Urinary bladder (tissue), 4 donors: ENCODE data around the gene MAP3K7CL. TPM values are rescaled to one million over a fixed set of nuclear protein-coding genes. Genes with fewer than 3 reads are reported as not detected.
"Not testable (repeated sequence)": the region's sequence is repeated elsewhere in the genome, so short reads cannot be mapped to it uniquely, and the experiment has no call there.

Experiments used
- DNase-seq: peaks from one replicate; pipeline ENCODE4 v3.0.0-alpha.2; 2015; ENCODE audit errors: extremely low spot score
- H3K27ac ChIP-seq: one replicate; pipeline ENCODE4 v1.5.1; 2013; ENCODE audit warnings: low read depth, mild to moderate bottlenecking, moderate library complexity
- H3K36me3 ChIP-seq: one replicate; pipeline ENCODE4 v1.6.1; 2013; ENCODE audit warnings: mild to moderate bottlenecking, moderate library complexity; ENCODE audit not compliant: insufficient read depth
- H3K4me1 ChIP-seq: one replicate; pipeline ENCODE4 v1.6.1; 2013; ENCODE audit warnings: mild to moderate bottlenecking, moderate library complexity; ENCODE audit not compliant: insufficient read depth
- H3K4me3 ChIP-seq: one replicate; pipeline ENCODE4 v1.5.1; 2013; ENCODE audit warnings: low read depth, low read length
- WGBS: extraction: QIAGEN DNeasy Blood & Tissue Kit; methylation state at CpG from one replicate; pipeline ENCODE4 v1.1.7; 2013; 5-methylcytosine and 5-hydroxymethylcytosine counted together
- polyA plus RNA-seq: library from polyadenylated mRNA; stranded (reverse); fragments of 200-250 nt; gene quantifications from one replicate; pipeline ENCODE4 v1.2.3, GENCODE V29; 2013
- total RNA-seq: library from RNA; depleted of rRNA; stranded (reverse); fragments of >200 nt; gene quantifications from one replicate; pipeline ENCODE4 v1.2.3, GENCODE V29; 2014
- donor health status: healthy with polysubstance abuse.
- donor health status: healthy.

MAP3K7CL gene
- total and polyA plus RNA-seq, 2 donors: 4.4 to 13.5 TPM

DNA sequence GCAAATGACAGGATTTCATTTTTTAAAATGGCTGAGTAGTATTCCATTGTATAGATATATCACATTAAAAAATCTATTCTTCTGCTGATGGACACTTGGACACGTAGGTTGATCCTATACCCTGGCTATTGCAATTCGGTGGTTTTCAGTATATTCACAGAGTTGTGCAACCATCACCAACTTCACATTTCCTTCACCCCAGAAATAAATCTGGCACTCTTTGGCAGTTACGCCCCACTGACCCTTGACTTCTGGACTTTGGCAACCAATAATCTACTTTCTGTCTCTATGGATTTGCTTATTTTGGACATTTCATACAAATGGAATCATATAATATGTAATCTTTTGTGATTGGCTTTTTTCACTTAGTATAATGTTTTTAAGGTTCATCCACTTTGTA lies 35.9 kb downstream of the MAP3K7CL start:
- no peak overlapping the region for H3K27ac ChIP-seq
- no peak overlapping the region for H3K4me3 ChIP-seq
- 90% methylated on average over 3 of the region's 3 CpGs for WGBS
- H3K36me3 ChIP-seq: no peaks in the 10 kb centered on the region
- H3K4me1 ChIP-seq: no peaks in the 10 kb centered on the region
- no peak for DNase-seq

DNA sequence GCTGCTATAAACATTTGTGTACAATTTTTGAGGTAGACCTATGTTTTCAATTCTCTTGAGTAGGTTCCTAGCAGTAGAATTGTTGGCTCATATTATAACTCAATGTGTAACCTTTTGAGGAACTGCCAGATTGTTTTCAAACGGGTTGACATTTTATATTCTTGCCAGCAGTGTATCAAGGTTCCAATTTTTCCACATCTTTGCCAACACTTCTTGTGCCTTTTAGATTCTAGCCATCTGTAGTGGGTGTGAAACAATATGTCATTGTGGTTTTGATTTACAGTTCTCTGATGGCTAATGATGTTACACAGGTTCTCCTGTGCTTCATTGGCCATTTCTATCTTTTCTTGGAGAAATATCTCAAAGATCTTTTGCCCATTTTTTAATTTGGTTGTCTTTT lies 36.4 kb downstream of the MAP3K7CL start:
- no peaks in the 10 kb centered on the region for H3K36me3 ChIP-seq
- no peak overlapping the region for H3K27ac ChIP-seq
- 57% methylated on average over 1 of the region's 1 CpG for WGBS
- DNase-seq: no peak
- H3K4me3 ChIP-seq: no peak overlapping the region
- no peaks in the 10 kb centered on the region for H3K4me1 ChIP-seq

DNA sequence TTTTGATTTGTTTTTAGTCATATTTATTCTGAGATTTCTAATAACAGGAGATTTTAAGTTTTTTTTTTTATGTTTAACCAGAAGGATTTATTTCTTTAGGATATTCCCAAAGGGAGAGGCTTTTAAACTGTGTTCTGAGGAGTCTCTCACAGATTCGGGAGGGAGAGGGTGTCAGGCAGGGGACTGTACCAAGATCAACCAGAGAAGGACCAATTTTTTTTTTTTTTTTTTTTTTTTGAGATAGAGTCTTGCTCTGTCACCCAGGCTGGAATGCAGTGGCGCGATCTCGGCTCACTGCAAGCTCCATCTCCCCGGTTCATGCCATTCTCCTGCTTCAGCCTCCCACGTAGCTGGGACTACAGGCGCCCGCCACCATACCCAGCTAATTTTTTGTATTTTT lies 37.0 kb downstream of the MAP3K7CL start:
- H3K36me3 ChIP-seq, DNase-seq, H3K4me3 ChIP-seq, H3K27ac ChIP-seq, H3K4me1 ChIP-seq: not testable (repeated sequence)
- WGBS: 89% methylated on average over 8 of the region's 8 CpGs

DNA sequence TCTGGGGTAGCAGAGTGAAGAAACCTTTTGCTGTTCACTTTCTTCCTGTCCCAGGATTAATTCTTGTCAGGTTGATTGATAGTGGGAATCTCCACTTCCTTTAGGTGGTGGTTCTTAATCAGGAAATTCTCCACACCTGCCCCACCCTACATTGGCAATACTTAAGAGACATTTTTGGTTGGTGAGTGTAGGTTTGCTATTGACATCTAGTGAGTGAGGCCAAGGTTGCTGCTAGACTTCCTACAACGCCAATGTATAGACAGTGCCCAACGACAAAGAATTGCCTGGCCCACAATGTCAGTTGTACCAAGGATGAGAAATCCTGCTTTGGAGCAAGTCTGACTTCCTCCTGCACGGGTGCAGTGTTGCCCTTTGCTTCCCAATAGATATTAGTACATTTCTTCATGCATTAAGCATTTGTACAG lies 38.5 kb downstream of the MAP3K7CL start:
- Histone ChIP-seq H3K27ac (no peak overlapping the region), H3K36me3 (no peaks in the 10 kb centered on the region), H3K4me3 (no peak overlapping the region), H3K4me1 (no peaks in the 10 kb centered on the region)
- WGBS: 79% methylated on average over 3 of the region's 3 CpGs
- no peak for DNase-seq

DNA sequence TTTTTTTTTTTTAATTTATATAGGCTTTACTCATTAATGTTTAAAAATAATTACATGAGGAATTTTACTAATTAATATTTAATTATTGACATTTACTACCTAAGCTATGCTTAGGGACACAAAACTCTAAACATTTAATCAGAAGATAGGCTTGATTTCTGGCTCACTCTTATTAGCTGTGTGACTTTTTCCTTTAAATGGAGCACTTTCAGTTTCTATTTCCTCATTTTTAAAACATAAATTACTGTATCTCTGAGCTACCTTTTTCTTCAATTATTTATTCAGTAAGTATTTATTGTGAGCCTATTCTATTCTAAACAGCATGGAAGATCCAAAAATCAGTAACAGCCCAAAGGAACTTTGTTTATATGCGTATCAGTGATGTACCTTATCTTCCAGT lies 40.5 kb downstream of the MAP3K7CL start:
- H3K27ac ChIP-seq: no peak overlapping the region
- DNase-seq: no peak
- no peak overlapping the region for H3K4me3 ChIP-seq
- 86% methylated on average over 1 of the region's 1 CpG for WGBS
- H3K36me3 ChIP-seq: no peaks in the 10 kb centered on the region
- no peaks in the 10 kb centered on the region for H3K4me1 ChIP-seq

DNA sequence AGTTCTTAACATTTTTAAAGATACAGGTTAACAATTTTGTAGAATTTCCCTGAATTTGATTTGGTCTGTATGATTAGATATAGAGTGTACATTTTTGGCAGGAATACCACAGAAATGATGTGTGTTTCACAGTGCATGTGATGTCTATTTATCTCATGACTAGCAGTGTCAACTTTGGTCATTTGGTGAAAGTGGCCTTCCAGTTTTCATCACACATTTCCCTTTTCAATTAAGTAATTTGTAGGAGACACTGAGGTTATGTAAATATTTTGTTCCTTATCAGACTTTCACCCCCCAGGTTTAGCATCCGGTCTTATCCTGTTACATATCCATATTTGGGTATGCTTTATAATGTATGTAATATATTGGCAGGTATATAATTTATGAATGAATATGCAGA lies 41.8 kb downstream of the MAP3K7CL start:
- H3K27ac ChIP-seq: no peak overlapping the region
- no peak for DNase-seq
- 69% methylated on average over 1 of the region's 1 CpG for WGBS
- H3K4me3 ChIP-seq: no peak overlapping the region
- H3K4me1 ChIP-seq: peaks cover 1% of the 10 kb centered on the region
- no peaks in the 10 kb centered on the region for H3K36me3 ChIP-seq

DNA sequence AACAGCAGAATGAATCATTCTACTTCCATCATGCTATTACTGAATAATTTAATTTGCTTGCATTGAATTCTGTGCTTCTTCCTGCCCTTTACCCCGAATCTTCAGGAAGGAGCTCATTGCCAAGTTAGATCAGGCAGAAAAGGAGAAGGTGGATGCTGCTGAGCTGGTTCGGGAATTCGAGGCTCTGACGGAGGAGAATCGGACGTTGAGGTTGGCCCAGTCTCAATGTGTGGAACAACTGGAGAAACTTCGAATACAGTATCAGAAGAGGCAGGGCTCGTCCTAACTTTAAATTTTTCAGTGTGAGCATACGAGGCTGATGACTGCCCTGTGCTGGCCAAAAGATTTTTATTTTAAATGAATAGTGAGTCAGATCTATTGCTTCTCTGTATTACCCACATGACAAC lies 44.2 kb downstream of the MAP3K7CL start:
- 43% methylated on average over 9 of the region's 9 CpGs for WGBS
- Histone ChIP-seq H3K27ac (peak overlapping the region; percentile 71), H3K4me1 (peaks cover 3% of the 10 kb centered on the region), H3K36me3 (no peaks in the 10 kb centered on the region), H3K4me3 (no peak overlapping the region)
- DNase-seq: no peak

DNA sequence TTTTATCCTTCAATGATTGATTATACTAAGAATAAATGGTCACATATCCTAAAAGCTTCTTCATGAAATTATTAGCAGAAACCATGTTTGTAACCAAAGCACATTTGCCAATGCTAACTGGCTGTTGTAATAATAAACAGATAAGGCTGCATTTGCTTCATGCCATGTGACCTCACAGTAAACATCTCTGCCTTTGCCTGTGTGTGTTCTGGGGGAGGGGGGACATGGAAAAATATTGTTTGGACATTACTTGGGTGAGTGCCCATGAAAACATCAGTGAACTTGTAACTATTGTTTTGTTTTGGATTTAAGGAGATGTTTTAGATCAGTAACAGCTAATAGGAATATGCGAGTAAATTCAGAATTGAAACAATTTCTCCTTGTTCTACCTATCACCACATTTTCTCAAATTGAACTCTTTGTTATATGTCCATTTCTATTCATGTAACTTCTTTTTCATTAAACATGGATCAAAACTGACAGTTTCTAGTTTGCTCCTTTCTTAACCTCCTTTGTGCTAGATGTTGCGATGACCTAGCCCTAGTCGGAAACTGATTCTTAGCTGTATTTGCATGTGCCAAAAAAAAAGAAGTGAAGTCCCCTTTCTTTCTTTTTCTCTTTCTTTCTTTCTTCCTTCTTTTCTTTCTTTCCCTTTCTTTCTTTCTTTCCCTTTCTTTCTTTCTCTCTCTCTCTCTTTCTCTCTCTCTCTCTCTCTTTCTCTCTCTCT lies 45.1 kb downstream of the MAP3K7CL start:
- 43% methylated on average over 3 of the region's 3 CpGs for WGBS
- Histone ChIP-seq H3K36me3 (no peaks in the 10 kb centered on the region), H3K27ac (peak overlapping the region; percentile 41), H3K4me1 (peaks cover 3% of the 10 kb centered on the region), H3K4me3 (no peak overlapping the region)
- no peak for DNase-seq

DNA sequence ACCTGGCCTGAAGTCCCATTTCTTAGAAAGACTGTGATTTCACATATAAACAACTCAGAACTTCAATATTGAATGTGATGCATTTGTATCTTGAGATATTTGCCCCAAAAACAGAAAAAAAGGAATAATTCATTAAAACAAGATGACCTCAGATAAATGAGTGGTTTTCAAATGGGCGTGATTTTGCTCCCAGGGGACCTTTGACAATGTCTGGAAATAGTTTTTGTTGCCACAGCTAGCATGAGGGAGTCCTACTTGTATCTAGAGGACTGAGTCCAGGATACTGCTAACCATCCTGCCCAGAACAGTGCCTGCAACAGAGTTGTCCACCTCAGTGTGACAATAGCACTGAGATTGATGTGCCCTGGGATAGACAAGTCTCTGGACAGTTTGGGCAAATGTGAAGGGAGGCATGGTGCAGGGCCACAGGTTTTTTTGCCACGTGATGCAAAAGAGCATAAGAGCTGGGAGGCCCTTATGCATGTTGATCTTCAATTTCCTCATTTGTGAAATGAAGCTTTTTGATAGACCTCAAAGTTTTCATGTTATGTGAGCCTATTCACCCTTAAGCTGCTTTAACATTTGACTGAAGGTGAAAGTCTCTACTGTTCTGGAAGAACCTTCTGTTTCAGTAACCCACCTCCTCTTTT lies 46.2 kb downstream of the MAP3K7CL start:
- no peak overlapping the region for H3K27ac ChIP-seq
- 67% methylated on average over 2 of the region's 2 CpGs for WGBS

DNA sequence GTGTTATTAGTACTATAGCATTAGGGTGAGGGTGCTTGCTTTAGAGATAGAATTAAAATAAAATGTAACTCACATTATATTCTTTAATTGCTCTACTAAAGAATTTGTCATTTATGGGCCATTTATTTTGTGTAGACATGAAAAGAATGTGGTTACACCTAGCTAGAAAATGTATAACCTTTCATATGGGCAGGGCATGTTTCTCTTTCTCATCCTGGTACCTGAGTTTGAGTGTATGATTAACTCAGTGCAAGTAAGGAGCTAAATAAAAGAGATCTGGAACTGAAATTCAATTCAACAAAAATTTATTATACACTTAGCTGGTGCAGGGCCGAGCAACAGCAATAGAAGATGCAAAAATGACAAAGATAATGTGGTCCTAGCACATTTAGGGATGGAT lies 47.4 kb downstream of the MAP3K7CL start:
- Histone ChIP-seq H3K27ac (no peak overlapping the region), H3K4me3 (no peak overlapping the region), H3K36me3 (no peaks in the 10 kb centered on the region), H3K4me1 (peaks cover 3% of the 10 kb centered on the region)
- 84% methylated on average over 1 of the region's 1 CpG for WGBS
- DNase-seq: no peak

More for the DNA sequence above, 46.2 kb downstream of the MAP3K7CL start:
- H3K36me3 ChIP-seq: no peaks in the 10 kb centered on the region
- peaks cover 3% of the 10 kb centered on the region for H3K4me1 ChIP-seq
- no peak overlapping the region for H3K4me3 ChIP-seq
- no peak for DNase-seq

DNA sequence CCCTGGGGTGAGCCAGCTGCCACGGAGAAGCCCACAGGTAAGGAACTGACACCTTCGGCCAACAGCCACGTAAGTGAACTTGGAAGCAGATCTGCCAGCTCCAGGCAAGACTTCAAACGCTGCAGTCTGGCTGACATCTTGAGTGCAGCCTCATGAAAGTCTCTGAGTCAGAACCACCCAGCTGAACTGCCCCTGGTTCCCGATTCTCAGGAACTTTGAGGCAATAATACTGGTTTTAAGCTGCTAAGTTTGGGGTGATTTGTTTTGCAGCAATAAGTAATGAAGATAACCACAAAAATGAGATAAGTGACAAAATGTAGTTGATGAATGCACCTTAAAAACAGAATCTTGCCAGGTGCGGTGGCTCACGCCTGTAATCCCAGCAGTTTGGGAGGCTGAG lies 48.5 kb downstream of the MAP3K7CL start:
- WGBS: 94% methylated on average over 7 of the region's 7 CpGs
- Histone ChIP-seq H3K36me3 (no peaks in the 10 kb centered on the region), H3K4me1 (peaks cover 3% of the 10 kb centered on the region), H3K4me3 (no peak overlapping the region), H3K27ac (no peak overlapping the region)
- no peak for DNase-seq

DNA sequence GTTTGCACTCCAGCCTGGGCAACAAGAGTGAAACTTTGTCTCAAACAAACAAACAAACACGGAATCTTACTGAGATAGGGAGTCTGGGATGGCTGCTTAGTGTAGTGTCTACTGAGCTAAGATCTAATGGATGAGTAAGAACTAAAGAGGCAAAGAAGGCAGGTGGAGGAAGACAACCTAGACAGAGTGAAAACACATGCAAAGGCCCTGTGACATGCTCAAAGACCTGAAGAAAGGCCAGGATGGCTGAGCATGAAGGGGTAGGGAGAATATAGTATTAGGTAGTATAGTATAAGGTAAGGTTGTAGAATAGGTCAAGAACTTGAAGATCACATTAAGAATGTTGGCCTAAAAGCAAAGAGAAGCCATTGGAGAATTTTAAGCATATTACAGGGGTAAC lies 49.1 kb downstream of the MAP3K7CL start:
- Histone ChIP-seq H3K4me3 (no peak overlapping the region), H3K27ac (no peak overlapping the region), H3K36me3 (no peaks in the 10 kb centered on the region), H3K4me1 (peaks cover 3% of the 10 kb centered on the region)
- 87% methylated on average over 1 of the region's 1 CpG for WGBS
- DNase-seq: no peak

DNA sequence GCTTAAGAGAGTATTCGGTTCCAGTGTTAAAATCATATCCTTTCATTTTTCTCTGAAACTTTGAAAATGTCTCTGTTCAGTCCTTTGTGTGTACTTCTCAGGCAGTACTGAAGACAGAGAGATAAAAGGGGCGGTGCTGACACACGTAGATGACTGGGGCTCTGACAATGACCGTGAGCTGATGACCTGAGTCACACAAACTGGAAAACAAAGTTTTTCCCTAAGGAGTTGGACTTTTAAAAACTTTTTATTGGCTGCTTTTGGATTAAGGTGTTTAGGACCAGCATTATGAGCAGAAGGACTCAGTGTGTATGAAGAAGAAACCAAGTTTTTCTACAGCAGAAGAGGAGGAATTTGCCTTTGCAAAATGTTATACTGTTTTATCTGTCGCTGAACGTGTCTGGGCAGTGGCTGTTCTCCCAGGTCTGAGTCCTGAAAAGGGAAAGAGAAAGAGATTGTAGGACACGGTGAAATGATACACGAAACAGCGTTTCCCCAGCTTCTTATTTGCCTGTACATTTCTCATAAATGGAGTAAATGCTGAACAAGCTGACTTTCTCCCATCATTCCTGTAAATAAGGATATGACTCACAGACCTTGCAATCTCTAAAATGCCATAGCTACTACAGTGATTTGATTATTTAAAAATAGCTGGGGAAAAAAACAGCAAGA lies 51.5 kb downstream of the MAP3K7CL start:
- Histone ChIP-seq H3K4me3 (peak overlapping the region; percentile 26), H3K36me3 (no peaks in the 10 kb centered on the region), H3K27ac (peak overlapping the region; percentile 70), H3K4me1 (peaks cover 2% of the 10 kb centered on the region)
- DNase-seq: no peak
- 7% methylated on average over 9 of the region's 9 CpGs for WGBS

DNA sequence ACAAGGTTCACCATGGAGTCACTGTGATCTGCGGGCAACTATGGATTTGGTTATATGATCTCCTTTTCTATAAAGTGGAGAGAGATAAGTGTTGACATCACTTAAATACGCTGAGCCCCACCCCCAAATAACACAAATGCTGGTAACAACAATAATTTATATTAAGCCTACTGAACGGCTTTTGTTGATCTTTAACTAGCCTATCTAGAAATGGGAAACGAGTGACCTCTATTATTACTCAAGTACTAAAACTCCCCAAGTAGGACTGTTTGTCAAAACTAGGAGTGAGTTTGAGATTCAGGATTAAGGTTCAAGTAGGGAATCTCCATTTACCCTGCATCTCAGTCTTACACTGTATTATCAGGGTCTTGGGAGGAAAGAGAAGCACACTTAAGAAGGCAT lies 52.2 kb downstream of the MAP3K7CL start:
- Histone ChIP-seq H3K4me1 (peaks cover 2% of the 10 kb centered on the region), H3K4me3 (no peak overlapping the region), H3K27ac (peak overlapping the region; percentile 70), H3K36me3 (no peaks in the 10 kb centered on the region)
- 41% methylated on average over 4 of the region's 4 CpGs for WGBS
- DNase-seq: no peak
